K562 (cell line): ENCODE results near the gene BCAN. TPM values are rescaled to one million over a fixed set of nuclear protein-coding genes. Genes with fewer than 3 reads are reported as not detected.

Experiments used
- BCL6 ChIP-seq: fragments of 250-450 bp; sonication (Bioruptor Pico); IDR thresholded peaks from 2 replicates; pipeline ENCODE4 v1.4.0; 2020
- CBFA2T3 ChIP-seq: fragments of 450-650 bp; IDR thresholded peaks from 2 replicates; pipeline ENCODE4 v1.6.1; 2017
- EHMT2 ChIP-seq: fragments of 450-650 bp; IDR thresholded peaks from 2 replicates; pipeline ENCODE4 v1.6.1; 2018; ENCODE audit warnings: antibody characterized with exemption
- EWSR1 ChIP-seq: fragments of 450-650 bp; IDR thresholded peaks from 2 replicates; pipeline ENCODE4 v1.6.1; 2018; ENCODE audit warnings: borderline replicate concordance, mild to moderate bottlenecking, low read depth, moderate library complexity; ENCODE audit not compliant: partially characterized antibody
- LARP7 ChIP-seq: fragments of 450-650 bp; IDR thresholded peaks from 2 replicates; pipeline ENCODE4 v1.6.1; 2016
- MIER1 ChIP-seq: fragments of 450-650 bp; IDR thresholded peaks from 2 replicates; pipeline ENCODE4 v1.6.1; 2016; ENCODE audit warnings: antibody characterized with exemption, mild to moderate bottlenecking, low read depth
- POLR2A ChIP-seq: fragments of 450-650 bp; conservative IDR thresholded peaks from 2 replicates; pipeline ENCODE4 v1.6.1; 2016
- RBFOX2 ChIP-seq: fragments of 200-400 bp; formaldehyde crosslinking; IDR thresholded peaks from 2 replicates; pipeline ENCODE4 v1.6.1; 2017; ENCODE audit warnings: low read depth, mild to moderate bottlenecking, low read length, moderate library complexity
- RFX7 ChIP-seq: fragments of 250-450 bp; sonication (Bioruptor Pico); IDR thresholded peaks from 2 replicates; pipeline ENCODE4 v1.5.1; 2021; ENCODE audit warnings: mild to moderate bottlenecking
- TRIM24 ChIP-seq, 2 experiments: fragments of 450-650 bp; IDR thresholded peaks; 2 replicates each; pipeline ENCODE4 v1.6.1; 2016
- ZFP30 ChIP-seq: fragments of 250-450 bp; sonication (Bioruptor Pico); IDR thresholded peaks from 2 replicates; pipeline ENCODE4 v1.8.0; 2022; ENCODE audit warnings: moderate library complexity, mild to moderate bottlenecking, inconsistent platforms, borderline replicate concordance
- ZNF699 ChIP-seq: fragments of 250-450 bp; sonication (Bioruptor Pico); IDR thresholded peaks from 2 replicates; pipeline ENCODE4 v1.8.0; 2021; ENCODE audit warnings: mild to moderate bottlenecking, moderate library complexity; ENCODE audit not compliant: insufficient replicate concordance
- polyA plus RNA-seq, 8 experiments: library from polyadenylated mRNA; depleted of rRNA in 4 of 8; stranded (reverse) in 5 of 8; unstranded in 3 of 8; fragments of >200 nt; fragmentation: Nextera tagmentation in 2 of 8; fragmentation: Illumina TruSeq in 1 of 8; extraction: Ambion mirVana in 2 of 8; extraction: Trizol in 1 of 8; gene quantifications; 2 replicates each; pipeline versions ENCODE4 v1.2.1 to v1.2.3, GENCODE V29; 2011 to 2014; ENCODE audit warnings: inconsistent platforms in 1 of 8, missing spikeins in 1 of 8
- total RNA-seq, 7 experiments: library from RNA; depleted of rRNA in 6 of 7; stranded (reverse); fragments of >200 nt in 6 of 7; fragmentation: Illumina TruSeq in 2 of 7; extraction: Trizol in 2 of 7; gene quantifications; 2 replicates each; pipeline versions ENCODE4 v1.2.1 to v1.2.3, GENCODE V29; 2011 to 2021; ENCODE audit warnings: low replicate concordance in 1 of 7
- TF ChIP-seq, protein P1 (sequence below): fragments of 200-600 bp; sonication (generic); IDR thresholded peaks from one replicate; pipeline ENCODE4 v1.6.1; 2012; ENCODE audit warnings: mild to moderate bottlenecking, low read depth, low read length, inconsistent platforms
- TF ChIP-seq, protein P2 (sequence below): fragments of 250-450 bp; sonication (Bioruptor Pico); IDR thresholded peaks from 2 replicates; pipeline ENCODE4 v1.8.0; 2022; ENCODE audit warnings: inconsistent platforms, mild to moderate bottlenecking, moderate library complexity, borderline replicate concordance

The BCAN gene
- total and polyA plus RNA-seq, 9 of the 15 experiments (the other 6 are each of a cell fraction or from before 2014, with no cell fraction given), result 0.04 to 0.33 (median 0.14) TPM; not detected in 5

DNA sequence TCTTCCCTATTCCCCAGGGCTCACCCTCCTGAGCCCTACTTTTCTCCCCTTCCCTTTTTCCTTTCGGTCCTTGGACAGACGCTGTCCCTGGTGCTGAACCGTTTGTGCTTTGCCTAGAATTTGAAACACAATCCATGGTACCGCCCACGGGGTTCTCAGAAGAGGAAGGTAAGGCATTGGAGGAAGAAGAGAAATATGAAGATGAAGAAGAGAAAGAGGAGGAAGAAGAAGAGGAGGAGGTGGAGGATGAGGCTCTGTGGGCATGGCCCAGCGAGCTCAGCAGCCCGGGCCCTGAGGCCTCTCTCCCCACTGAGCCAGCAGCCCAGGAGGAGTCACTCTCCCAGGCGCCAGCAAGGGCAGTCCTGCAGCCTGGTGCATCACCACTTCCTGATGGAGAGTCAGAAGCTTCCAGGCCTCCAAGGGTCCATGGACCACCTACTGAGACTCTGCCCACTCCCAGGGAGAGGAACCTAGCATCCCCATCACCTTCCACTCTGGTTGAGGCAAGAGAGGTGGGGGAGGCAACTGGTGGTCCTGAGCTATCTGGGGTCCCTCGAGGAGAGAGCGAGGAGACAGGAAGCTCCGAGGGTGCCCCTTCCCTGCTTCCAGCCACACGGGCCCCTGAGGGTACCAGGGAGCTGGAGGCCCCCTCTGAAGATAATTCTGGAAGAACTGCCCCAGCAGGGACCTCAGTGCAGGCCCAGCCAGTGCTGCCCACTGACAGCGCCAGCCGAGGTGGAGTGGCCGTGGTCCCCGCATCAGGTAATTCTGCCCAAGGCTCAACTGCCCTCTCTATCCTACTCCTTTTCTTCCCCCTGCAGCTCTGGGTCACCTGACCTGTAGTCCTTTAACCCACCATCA, 10.4 kb downstream of the BCAN start (continued):
- TF ChIP-seq, protein P1, sequence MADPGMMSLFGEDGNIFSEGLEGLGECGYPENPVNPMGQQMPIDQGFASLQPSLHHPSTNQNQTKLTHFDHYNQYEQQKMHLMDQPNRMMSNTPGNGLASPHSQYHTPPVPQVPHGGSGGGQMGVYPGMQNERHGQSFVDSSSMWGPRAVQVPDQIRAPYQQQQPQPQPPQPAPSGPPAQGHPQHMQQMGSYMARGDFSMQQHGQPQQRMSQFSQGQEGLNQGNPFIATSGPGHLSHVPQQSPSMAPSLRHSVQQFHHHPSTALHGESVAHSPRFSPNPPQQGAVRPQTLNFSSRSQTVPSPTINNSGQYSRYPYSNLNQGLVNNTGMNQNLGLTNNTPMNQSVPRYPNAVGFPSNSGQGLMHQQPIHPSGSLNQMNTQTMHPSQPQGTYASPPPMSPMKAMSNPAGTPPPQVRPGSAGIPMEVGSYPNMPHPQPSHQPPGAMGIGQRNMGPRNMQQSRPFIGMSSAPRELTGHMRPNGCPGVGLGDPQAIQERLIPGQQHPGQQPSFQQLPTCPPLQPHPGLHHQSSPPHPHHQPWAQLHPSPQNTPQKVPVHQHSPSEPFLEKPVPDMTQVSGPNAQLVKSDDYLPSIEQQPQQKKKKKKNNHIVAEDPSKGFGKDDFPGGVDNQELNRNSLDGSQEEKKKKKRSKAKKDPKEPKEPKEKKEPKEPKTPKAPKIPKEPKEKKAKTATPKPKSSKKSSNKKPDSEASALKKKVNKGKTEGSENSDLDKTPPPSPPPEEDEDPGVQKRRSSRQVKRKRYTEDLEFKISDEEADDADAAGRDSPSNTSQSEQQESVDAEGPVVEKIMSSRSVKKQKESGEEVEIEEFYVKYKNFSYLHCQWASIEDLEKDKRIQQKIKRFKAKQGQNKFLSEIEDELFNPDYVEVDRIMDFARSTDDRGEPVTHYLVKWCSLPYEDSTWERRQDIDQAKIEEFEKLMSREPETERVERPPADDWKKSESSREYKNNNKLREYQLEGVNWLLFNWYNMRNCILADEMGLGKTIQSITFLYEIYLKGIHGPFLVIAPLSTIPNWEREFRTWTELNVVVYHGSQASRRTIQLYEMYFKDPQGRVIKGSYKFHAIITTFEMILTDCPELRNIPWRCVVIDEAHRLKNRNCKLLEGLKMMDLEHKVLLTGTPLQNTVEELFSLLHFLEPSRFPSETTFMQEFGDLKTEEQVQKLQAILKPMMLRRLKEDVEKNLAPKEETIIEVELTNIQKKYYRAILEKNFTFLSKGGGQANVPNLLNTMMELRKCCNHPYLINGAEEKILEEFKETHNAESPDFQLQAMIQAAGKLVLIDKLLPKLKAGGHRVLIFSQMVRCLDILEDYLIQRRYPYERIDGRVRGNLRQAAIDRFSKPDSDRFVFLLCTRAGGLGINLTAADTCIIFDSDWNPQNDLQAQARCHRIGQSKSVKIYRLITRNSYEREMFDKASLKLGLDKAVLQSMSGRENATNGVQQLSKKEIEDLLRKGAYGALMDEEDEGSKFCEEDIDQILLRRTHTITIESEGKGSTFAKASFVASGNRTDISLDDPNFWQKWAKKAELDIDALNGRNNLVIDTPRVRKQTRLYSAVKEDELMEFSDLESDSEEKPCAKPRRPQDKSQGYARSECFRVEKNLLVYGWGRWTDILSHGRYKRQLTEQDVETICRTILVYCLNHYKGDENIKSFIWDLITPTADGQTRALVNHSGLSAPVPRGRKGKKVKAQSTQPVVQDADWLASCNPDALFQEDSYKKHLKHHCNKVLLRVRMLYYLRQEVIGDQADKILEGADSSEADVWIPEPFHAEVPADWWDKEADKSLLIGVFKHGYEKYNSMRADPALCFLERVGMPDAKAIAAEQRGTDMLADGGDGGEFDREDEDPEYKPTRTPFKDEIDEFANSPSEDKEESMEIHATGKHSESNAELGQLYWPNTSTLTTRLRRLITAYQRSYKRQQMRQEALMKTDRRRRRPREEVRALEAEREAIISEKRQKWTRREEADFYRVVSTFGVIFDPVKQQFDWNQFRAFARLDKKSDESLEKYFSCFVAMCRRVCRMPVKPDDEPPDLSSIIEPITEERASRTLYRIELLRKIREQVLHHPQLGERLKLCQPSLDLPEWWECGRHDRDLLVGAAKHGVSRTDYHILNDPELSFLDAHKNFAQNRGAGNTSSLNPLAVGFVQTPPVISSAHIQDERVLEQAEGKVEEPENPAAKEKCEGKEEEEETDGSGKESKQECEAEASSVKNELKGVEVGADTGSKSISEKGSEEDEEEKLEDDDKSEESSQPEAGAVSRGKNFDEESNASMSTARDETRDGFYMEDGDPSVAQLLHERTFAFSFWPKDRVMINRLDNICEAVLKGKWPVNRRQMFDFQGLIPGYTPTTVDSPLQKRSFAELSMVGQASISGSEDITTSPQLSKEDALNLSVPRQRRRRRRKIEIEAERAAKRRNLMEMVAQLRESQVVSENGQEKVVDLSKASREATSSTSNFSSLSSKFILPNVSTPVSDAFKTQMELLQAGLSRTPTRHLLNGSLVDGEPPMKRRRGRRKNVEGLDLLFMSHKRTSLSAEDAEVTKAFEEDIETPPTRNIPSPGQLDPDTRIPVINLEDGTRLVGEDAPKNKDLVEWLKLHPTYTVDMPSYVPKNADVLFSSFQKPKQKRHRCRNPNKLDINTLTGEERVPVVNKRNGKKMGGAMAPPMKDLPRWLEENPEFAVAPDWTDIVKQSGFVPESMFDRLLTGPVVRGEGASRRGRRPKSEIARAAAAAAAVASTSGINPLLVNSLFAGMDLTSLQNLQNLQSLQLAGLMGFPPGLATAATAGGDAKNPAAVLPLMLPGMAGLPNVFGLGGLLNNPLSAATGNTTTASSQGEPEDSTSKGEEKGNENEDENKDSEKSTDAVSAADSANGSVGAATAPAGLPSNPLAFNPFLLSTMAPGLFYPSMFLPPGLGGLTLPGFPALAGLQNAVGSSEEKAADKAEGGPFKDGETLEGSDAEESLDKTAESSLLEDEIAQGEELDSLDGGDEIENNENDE, result no peak
- TF ChIP-seq EWSR1 (no peak), LARP7 (no peak), CBFA2T3 (no peak), RBFOX2 (peak; percentile 56), TRIM24 (IDR thresholded peaks at IDR 0.05) (no peak), ZNF699 (CRISPR knock-in tag) (no peak), MIER1 (peak; percentile 93), ZFP30 (CRISPR knock-in tag) (no peak), EHMT2 (peak; percentile 96), RFX7 (no peak), POLR2A (peak; percentile 1; the same call in 1 of the 2 replicates), BCL6 (CRISPR knock-in tag) (no peak)
- TF ChIP-seq, protein P2, sequence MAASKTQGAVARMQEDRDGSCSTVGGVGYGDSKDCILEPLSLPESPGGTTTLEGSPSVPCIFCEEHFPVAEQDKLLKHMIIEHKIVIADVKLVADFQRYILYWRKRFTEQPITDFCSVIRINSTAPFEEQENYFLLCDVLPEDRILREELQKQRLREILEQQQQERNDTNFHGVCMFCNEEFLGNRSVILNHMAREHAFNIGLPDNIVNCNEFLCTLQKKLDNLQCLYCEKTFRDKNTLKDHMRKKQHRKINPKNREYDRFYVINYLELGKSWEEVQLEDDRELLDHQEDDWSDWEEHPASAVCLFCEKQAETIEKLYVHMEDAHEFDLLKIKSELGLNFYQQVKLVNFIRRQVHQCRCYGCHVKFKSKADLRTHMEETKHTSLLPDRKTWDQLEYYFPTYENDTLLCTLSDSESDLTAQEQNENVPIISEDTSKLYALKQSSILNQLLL, result no peak
